GM13976 (cell line): ENCODE results near the gene ZFP62.

Experiments
- DNase-seq: peaks from one replicate; pipeline ENCODE4 v3.0.0; 2012; ENCODE audit warnings: low spot score
- in situ Hi-C: fragments of 300-500 bp; cut with MboI; formaldehyde crosslinking; loops from one replicate; pipeline ENCODE4 v1.12.0; 2022; ENCODE audit warnings: low sequenced_read_pairs, mixed read lengths, inconsistent platforms; ENCODE audit not compliant: unreplicated experiment
- TF ChIP-seq, protein P1 (sequence below): IDR thresholded peaks from 2 replicates; pipeline ENCODE4 v1.5.1; 2012; ENCODE audit warnings: borderline replicate concordance, mild to moderate bottlenecking; ENCODE audit not compliant: insufficient read depth; ENCODE audit errors: extremely low read depth, missing control alignments, control extremely low read depth

Gene ZFP62

GRCh38 chr5:180847026-180847425 is 14.1 kb downstream of the ZFP62 start:
- in situ Hi-C loops = no loop called here
- no peak for DNase-seq
- TF ChIP-seq, protein P1, sequence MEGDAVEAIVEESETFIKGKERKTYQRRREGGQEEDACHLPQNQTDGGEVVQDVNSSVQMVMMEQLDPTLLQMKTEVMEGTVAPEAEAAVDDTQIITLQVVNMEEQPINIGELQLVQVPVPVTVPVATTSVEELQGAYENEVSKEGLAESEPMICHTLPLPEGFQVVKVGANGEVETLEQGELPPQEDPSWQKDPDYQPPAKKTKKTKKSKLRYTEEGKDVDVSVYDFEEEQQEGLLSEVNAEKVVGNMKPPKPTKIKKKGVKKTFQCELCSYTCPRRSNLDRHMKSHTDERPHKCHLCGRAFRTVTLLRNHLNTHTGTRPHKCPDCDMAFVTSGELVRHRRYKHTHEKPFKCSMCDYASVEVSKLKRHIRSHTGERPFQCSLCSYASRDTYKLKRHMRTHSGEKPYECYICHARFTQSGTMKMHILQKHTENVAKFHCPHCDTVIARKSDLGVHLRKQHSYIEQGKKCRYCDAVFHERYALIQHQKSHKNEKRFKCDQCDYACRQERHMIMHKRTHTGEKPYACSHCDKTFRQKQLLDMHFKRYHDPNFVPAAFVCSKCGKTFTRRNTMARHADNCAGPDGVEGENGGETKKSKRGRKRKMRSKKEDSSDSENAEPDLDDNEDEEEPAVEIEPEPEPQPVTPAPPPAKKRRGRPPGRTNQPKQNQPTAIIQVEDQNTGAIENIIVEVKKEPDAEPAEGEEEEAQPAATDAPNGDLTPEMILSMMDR = no peak

DNA sequence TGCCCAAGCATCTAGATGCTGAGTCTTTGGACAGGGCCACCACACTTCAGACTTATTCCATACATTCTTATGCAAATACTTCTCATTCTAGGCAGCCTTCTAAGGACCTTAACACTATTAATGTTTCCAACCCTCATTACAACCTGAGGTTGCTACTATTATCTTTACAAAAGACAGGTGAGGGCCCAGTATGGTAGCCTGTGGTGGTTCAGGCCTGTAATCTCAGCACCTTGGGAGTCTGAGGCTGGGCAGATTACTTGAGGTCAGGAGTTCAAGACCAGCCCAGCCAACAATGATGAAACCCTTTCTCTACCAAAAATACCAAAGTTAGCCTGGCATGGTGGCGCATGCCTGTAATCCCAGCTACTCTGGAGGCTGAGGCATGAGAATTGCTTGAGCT is 16.2 kb downstream of the ZFP62 start:
- in situ Hi-C loops = no loop called here
- no peak for DNase-seq
- TF ChIP-seq, protein P1 = no peak

- DNase-seq = no peak
- in situ Hi-C loops = no loop called here
- TF ChIP-seq, protein P1 = no peak
Measured at GRCh38 chr5:180844432-180844831, 16.6 kb downstream of the ZFP62 start.

DNA sequence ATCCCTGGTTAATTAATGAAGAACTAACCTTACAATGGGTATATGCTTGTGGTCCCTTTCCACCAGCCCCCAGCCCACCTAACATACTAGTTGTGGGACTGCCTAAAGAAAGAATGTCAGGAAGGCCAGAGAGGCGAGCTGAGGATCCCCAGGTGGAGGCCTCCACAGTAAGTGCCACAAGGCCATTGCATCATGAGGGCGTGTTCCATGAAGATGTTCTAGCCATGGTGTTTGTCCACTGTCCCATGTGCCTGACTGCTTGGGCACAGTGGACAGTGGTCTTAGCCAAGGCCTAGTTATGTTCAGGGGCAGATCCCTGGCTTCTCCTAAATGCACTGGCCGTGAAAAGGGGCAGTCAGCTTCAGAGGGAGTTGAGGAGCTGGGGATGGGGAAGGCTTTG is 21.1 kb downstream of the ZFP62 start:
- TF ChIP-seq, protein P1 = no peak
- in situ Hi-C loops = no loop called here
- no peak for DNase-seq

DNA sequence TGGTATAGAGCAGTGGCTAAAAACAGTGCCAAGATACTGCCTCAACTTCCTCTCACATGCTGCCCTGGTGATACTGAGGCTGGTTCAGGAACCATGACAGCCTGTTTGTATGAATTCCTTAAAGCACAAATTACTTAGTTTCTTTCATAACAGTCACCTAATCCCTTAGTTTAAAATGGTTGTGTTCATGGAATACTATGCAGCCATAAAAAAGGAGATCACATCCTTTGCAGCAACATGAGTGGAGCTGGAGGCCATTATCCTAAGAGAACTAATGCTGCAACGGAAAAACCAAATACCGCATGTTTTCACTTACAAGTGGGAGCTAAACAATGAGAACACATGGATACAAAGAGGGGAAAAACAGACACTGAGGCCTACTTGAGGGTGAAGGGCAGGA is 21.8 kb downstream of the ZFP62 start:
- in situ Hi-C loops = no loop called here
- no peak for DNase-seq
- TF ChIP-seq, protein P1 = no peak

- no peak for DNase-seq
- in situ Hi-C loops = no loop called here
- TF ChIP-seq, protein P1 = no peak
Measured at GRCh38 chr5:180837478-180837877, 23.6 kb downstream of the ZFP62 start.

GRCh38 chr5:180832638-180833068 is 28.4 kb downstream of the ZFP62 start:
- DNase-seq = peak; percentile 51
- TF ChIP-seq, protein P1 = no peak
- in situ Hi-C loops = no loop called here
